ENCODE data around the gene SCAPER.
"Not testable (repeated sequence)": the region's sequence is repeated elsewhere in the genome, so short reads cannot be mapped to it uniquely, and the experiment has no call there.

SCAPER gene

GRCh38 chr15:76495487-76495886 is 409.7 kb downstream of the SCAPER start:
- DNase-seq, result no peak
- in situ Hi-C loops (cut with HindIII; ENCODE audit: low pct_ligation_motif_present, low pct_unique_long_range_greater_than_20kb, low sequenced_read_pairs), result no loop called here

- no peak for DNase-seq
- in situ Hi-C loops (cut with HindIII; ENCODE audit: low pct_ligation_motif_present, low pct_unique_long_range_greater_than_20kb, low sequenced_read_pairs), result no loop called here
These were observed 412.6 kb downstream of the SCAPER start for GRCh38 chr15:76492538-76492937.

- no peak for DNase-seq
- in situ Hi-C loops (cut with HindIII; ENCODE audit: low pct_ligation_motif_present, low pct_unique_long_range_greater_than_20kb, low sequenced_read_pairs), result no loop called here
These were observed 421.4 kb downstream of the SCAPER start for GRCh38 chr15:76483752-76484151.

- in situ Hi-C loops (cut with HindIII; ENCODE audit: low pct_ligation_motif_present, low pct_unique_long_range_greater_than_20kb, low sequenced_read_pairs), result no loop called here
- DNase-seq, result no peak
These were observed 422.1 kb downstream of the SCAPER start for GRCh38 chr15:76483018-76483417.

GRCh38 chr15:76480267-76480666 is 424.9 kb downstream of the SCAPER start:
- in situ Hi-C loops (cut with HindIII; ENCODE audit: low pct_ligation_motif_present, low pct_unique_long_range_greater_than_20kb, low sequenced_read_pairs), result no loop called here
- no peak for DNase-seq

GRCh38 chr15:76470691-76471090 is 434.4 kb downstream of the SCAPER start:
- DNase-seq, result peak; percentile 30
- in situ Hi-C loops (cut with HindIII; ENCODE audit: low pct_ligation_motif_present, low pct_unique_long_range_greater_than_20kb, low sequenced_read_pairs), result no loop called here

GRCh38 chr15:76468722-76469121 is 436.4 kb downstream of the SCAPER start:
- in situ Hi-C loops (cut with HindIII; ENCODE audit: low pct_ligation_motif_present, low pct_unique_long_range_greater_than_20kb, low sequenced_read_pairs), result no loop called here

GRCh38 chr15:76467136-76467535 is 438.0 kb downstream of the SCAPER start:
- in situ Hi-C loops (cut with HindIII; ENCODE audit: low pct_ligation_motif_present, low pct_unique_long_range_greater_than_20kb, low sequenced_read_pairs), result no loop called here
- DNase-seq, result no peak

More at GRCh38 chr15:76468722-76469121, 436.4 kb downstream of the SCAPER start:
- DNase-seq, result no peak

GRCh38 chr15:76465728-76466127 is 439.4 kb downstream of the SCAPER start:
- DNase-seq, result no peak

GRCh38 chr15:76464247-76464646 is 440.9 kb downstream of the SCAPER start:
- in situ Hi-C loops (cut with HindIII; ENCODE audit: low pct_ligation_motif_present, low pct_unique_long_range_greater_than_20kb, low sequenced_read_pairs), result no loop called here
- no peak for DNase-seq

More at GRCh38 chr15:76465728-76466127, 439.4 kb downstream of the SCAPER start:
- in situ Hi-C loops (cut with HindIII; ENCODE audit: low pct_ligation_motif_present, low pct_unique_long_range_greater_than_20kb, low sequenced_read_pairs), result no loop called here

GRCh38 chr15:76460871-76461270 is 444.3 kb downstream of the SCAPER start:
- no peak for DNase-seq
- in situ Hi-C loops (cut with HindIII; ENCODE audit: low pct_ligation_motif_present, low pct_unique_long_range_greater_than_20kb, low sequenced_read_pairs), result no loop called here

- in situ Hi-C loops (cut with HindIII; ENCODE audit: low pct_ligation_motif_present, low pct_unique_long_range_greater_than_20kb, low sequenced_read_pairs), result no loop called here
- DNase-seq, result no peak
These were observed 444.8 kb downstream of the SCAPER start for GRCh38 chr15:76460347-76460746.

GRCh38 chr15:76451540-76451939 is 453.6 kb downstream of the SCAPER start:
- in situ Hi-C loops (cut with HindIII; ENCODE audit: low pct_ligation_motif_present, low pct_unique_long_range_greater_than_20kb, low sequenced_read_pairs), result no loop called here

GRCh38 chr15:76449455-76449854 is 455.7 kb downstream of the SCAPER start:
- DNase-seq, result no peak

More at GRCh38 chr15:76451540-76451939, 453.6 kb downstream of the SCAPER start:
- no peak for DNase-seq

GRCh38 chr15:76448755-76449154 is 456.4 kb downstream of the SCAPER start:
- no peak for DNase-seq
- in situ Hi-C loops (cut with HindIII; ENCODE audit: low pct_ligation_motif_present, low pct_unique_long_range_greater_than_20kb, low sequenced_read_pairs), result no loop called here

More at GRCh38 chr15:76449455-76449854, 455.7 kb downstream of the SCAPER start:
- in situ Hi-C loops (cut with HindIII; ENCODE audit: low pct_ligation_motif_present, low pct_unique_long_range_greater_than_20kb, low sequenced_read_pairs), result no loop called here

- in situ Hi-C loops (cut with HindIII; ENCODE audit: low pct_ligation_motif_present, low pct_unique_long_range_greater_than_20kb, low sequenced_read_pairs), result no loop called here
- no peak for DNase-seq
These were observed 457.3 kb downstream of the SCAPER start for GRCh38 chr15:76447728-76448441.

GRCh38 chr15:76440441-76440840 is 464.7 kb downstream of the SCAPER start:
- DNase-seq, result no peak
- in situ Hi-C loops (cut with HindIII; ENCODE audit: low pct_ligation_motif_present, low pct_unique_long_range_greater_than_20kb, low sequenced_read_pairs), result no loop called here

- DNase-seq, result no peak
- in situ Hi-C loops (cut with HindIII; ENCODE audit: low pct_ligation_motif_present, low pct_unique_long_range_greater_than_20kb, low sequenced_read_pairs), result no loop called here
These were observed 465.6 kb downstream of the SCAPER start for GRCh38 chr15:76439542-76439941.

GRCh38 chr15:76433798-76434400 is 471.2 kb downstream of the SCAPER start:
- in situ Hi-C loops (cut with HindIII; ENCODE audit: low pct_ligation_motif_present, low pct_unique_long_range_greater_than_20kb, low sequenced_read_pairs), result no loop called here

GRCh38 chr15:76433036-76433435 is 472.1 kb downstream of the SCAPER start:
- DNase-seq, result not testable (repeated sequence)

More at GRCh38 chr15:76433798-76434400, 471.2 kb downstream of the SCAPER start:
- DNase-seq, result peak; percentile 61

More at GRCh38 chr15:76433036-76433435, 472.1 kb downstream of the SCAPER start:
- in situ Hi-C loops (cut with HindIII; ENCODE audit: low pct_ligation_motif_present, low pct_unique_long_range_greater_than_20kb, low sequenced_read_pairs), result not testable (repeated sequence)
